ENCODE results near the gene PPP1R12B.
"Not testable (repeated sequence)": the region's sequence is repeated elsewhere in the genome, so short reads cannot be mapped to it uniquely, and the experiment has no call there.

PPP1R12B gene

GRCh38 chr1:202547215-202547614, 198.7 kb downstream of the PPP1R12B start:
- no peak for DNase-seq
- H3K27me3 ChIP-seq: no peaks in the 10 kb centered on the region
- H3K4me3 ChIP-seq: peak overlapping the region; percentile 67 to 69
- intact Hi-C loops (cut with DNase I; ENCODE audit: low total_unique reads): no loop called here
- no peak for TF ChIP-seq CTCF (IDR thresholded peaks at IDR 0.05)
- peaks cover 0 to 76% (median 27%) of the 10 kb centered on the region in 4 donors for H3K4me1 ChIP-seq
- no peaks in the 10 kb centered on the region for H3K9me3 ChIP-seq
- H3K27ac ChIP-seq: peak overlapping the region; percentile 83 to 95
- no peaks in the 10 kb centered on the region for H3K36me3 ChIP-seq

- H3K27me3 ChIP-seq; H3K9me3 ChIP-seq; intact Hi-C loops (cut with DNase I; ENCODE audit: low total_unique reads); H3K36me3 ChIP-seq; DNase-seq: not testable (repeated sequence)
- peak overlapping the region; percentile 83 to 95 for H3K27ac ChIP-seq
- peak overlapping the region in 1 of 2 donors; percentile 18 for H3K4me3 ChIP-seq
- H3K4me1 ChIP-seq: peaks cover 0 to 95% (median 44%) of the 10 kb centered on the region in 4 donors
Measured at GRCh38 chr1:202550088-202550487, 201.6 kb downstream of the PPP1R12B start.

- DNase-seq: no peak
- intact Hi-C loops (cut with DNase I; ENCODE audit: low total_unique reads): no loop called here
- Histone ChIP-seq H3K4me1 (peaks cover 0 to 96% (median 47%) of the 10 kb centered on the region in 4 donors), H3K36me3 (no peaks in the 10 kb centered on the region), H3K27ac (peak overlapping the region; percentile 73 to 95), H3K9me3 (no peaks in the 10 kb centered on the region), H3K4me3 (peak overlapping the region in 1 of 2 donors; percentile 16), H3K27me3 (no peaks in the 10 kb centered on the region)
- TF ChIP-seq CTCF (IDR thresholded peaks at IDR 0.05): no peak
Measured at GRCh38 chr1:202551683-202552082, 203.2 kb downstream of the PPP1R12B start.

GRCh38 chr1:202552615-202553014, 204.1 kb downstream of the PPP1R12B start:
- DNase-seq; H3K27me3 ChIP-seq; H3K36me3 ChIP-seq; intact Hi-C loops (cut with DNase I; ENCODE audit: low total_unique reads); H3K9me3 ChIP-seq; H3K4me3 ChIP-seq: not testable (repeated sequence)
- Histone ChIP-seq H3K27ac (peak overlapping the region; percentile 73 to 95), H3K4me1 (peaks cover 0 to 96% (median 52%) of the 10 kb centered on the region in 4 donors)

- Histone ChIP-seq H3K27ac (peak overlapping the region; percentile 73 to 95), H3K4me1 (peaks cover 0 to 96% (median 51%) of the 10 kb centered on the region in 4 donors)
- intact Hi-C loops (cut with DNase I; ENCODE audit: low total_unique reads); H3K27me3 ChIP-seq; H3K9me3 ChIP-seq; H3K4me3 ChIP-seq; H3K36me3 ChIP-seq; DNase-seq: not testable (repeated sequence)
Measured at GRCh38 chr1:202553078-202553477, 204.6 kb downstream of the PPP1R12B start.

- Histone ChIP-seq H3K4me3 (peak overlapping the region in 1 of 2 donors; percentile 16), H3K27me3 (no peaks in the 10 kb centered on the region), H3K36me3 (no peaks in the 10 kb centered on the region), H3K4me1 (peaks cover 0 to 96% (median 49%) of the 10 kb centered on the region in 4 donors), H3K9me3 (no peaks in the 10 kb centered on the region), H3K27ac (peak overlapping the region; percentile 73 to 95)
- intact Hi-C loops (cut with DNase I; ENCODE audit: low total_unique reads): no loop called here
- TF ChIP-seq CTCF (IDR thresholded peaks at IDR 0.05): no peak
- no peak for DNase-seq
Measured at GRCh38 chr1:202553560-202554038, 205.1 kb downstream of the PPP1R12B start.

- H3K27me3 ChIP-seq; H3K9me3 ChIP-seq; intact Hi-C loops (cut with DNase I; ENCODE audit: low total_unique reads); H3K4me3 ChIP-seq; DNase-seq; H3K36me3 ChIP-seq: not testable (repeated sequence)
- Histone ChIP-seq H3K4me1 (peaks cover 0 to 96% (median 49%) of the 10 kb centered on the region in 4 donors), H3K27ac (peak overlapping the region; percentile 73 to 95)
Measured at GRCh38 chr1:202554619-202555018, 206.1 kb downstream of the PPP1R12B start.

GRCh38 chr1:202556037-202556436, 207.5 kb downstream of the PPP1R12B start:
- intact Hi-C loops (cut with DNase I; ENCODE audit: low total_unique reads); H3K9me3 ChIP-seq; DNase-seq; H3K4me3 ChIP-seq; H3K36me3 ChIP-seq; H3K27me3 ChIP-seq: not testable (repeated sequence)
- Histone ChIP-seq H3K27ac (peak overlapping the region; percentile 31 to 95), H3K4me1 (peaks cover 0 to 96% (median 48%) of the 10 kb centered on the region in 4 donors)

GRCh38 chr1:202557662-202558061, 209.2 kb downstream of the PPP1R12B start:
- H3K36me3 ChIP-seq; H3K4me3 ChIP-seq; DNase-seq; H3K9me3 ChIP-seq; intact Hi-C loops (cut with DNase I; ENCODE audit: low total_unique reads); H3K27me3 ChIP-seq: not testable (repeated sequence)
- H3K27ac ChIP-seq: peak overlapping the region; percentile 31 to 95
- H3K4me1 ChIP-seq: peaks cover 0 to 98% (median 52%) of the 10 kb centered on the region in 4 donors

All from tibial artery (tissue), 4 donors.